GM12874 (cell line): ENCODE data around the gene TNFRSF13B.

ENCODE experiments used
- TF ChIP-seq, protein P1 (sequence below): IDR thresholded peaks from 2 replicates; pipeline ENCODE4 v1.5.1; 2011; ENCODE audit warnings: low read depth, mild to moderate bottlenecking, control low read depth, low read length, moderate library complexity; ENCODE audit not compliant: insufficient read depth

TNFRSF13B gene

DNA sequence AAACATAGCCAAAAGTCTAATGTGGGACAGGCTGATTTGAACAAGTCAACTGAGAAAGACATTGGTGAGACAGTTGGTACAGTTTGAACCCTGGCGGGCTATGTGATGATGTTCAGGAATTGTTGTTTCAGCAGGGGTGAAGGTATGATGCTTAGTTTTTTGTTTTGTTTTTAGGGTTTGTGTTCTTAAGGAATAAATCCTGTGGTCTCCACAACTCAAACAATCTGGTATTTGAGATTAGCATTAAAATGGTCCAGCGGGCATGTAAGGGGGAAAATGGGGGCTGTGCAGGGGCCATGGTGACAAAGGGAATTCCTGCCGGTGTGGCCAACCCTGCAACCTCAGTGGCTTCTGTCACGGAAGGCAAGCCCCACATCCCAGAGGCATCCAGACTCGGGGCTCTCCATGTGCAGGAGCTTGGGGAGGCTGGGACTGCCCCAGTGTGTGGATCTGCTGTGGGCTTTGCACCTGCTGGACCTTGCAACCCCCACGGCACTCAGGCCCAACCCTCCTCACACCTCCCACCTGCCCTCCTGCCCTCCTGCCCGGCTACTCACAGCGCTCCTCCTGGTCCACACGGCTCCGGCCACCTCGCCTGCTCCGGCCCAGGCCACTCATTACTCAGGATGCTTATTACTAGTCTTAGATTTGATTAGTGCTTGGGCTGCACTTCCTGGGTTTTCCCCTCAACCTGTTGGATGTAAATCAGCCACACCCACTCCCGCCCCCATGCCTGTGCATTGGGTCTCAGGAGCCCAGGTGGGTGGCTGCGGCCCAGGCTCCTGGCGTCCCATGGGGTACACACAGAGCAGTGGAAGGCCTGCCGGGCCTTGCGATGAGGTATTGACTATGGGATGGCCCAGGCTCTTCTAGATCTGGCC, at the start of gene TNFRSF13B:
Gene TNFRSF13B, minus strand, starts transcription at position 661 of the 881 bp plus-strand sequence. Its CDS starts 43 bp downstream, at position 618.
- TF ChIP-seq, protein P1, sequence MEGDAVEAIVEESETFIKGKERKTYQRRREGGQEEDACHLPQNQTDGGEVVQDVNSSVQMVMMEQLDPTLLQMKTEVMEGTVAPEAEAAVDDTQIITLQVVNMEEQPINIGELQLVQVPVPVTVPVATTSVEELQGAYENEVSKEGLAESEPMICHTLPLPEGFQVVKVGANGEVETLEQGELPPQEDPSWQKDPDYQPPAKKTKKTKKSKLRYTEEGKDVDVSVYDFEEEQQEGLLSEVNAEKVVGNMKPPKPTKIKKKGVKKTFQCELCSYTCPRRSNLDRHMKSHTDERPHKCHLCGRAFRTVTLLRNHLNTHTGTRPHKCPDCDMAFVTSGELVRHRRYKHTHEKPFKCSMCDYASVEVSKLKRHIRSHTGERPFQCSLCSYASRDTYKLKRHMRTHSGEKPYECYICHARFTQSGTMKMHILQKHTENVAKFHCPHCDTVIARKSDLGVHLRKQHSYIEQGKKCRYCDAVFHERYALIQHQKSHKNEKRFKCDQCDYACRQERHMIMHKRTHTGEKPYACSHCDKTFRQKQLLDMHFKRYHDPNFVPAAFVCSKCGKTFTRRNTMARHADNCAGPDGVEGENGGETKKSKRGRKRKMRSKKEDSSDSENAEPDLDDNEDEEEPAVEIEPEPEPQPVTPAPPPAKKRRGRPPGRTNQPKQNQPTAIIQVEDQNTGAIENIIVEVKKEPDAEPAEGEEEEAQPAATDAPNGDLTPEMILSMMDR, result no peak

DNA sequence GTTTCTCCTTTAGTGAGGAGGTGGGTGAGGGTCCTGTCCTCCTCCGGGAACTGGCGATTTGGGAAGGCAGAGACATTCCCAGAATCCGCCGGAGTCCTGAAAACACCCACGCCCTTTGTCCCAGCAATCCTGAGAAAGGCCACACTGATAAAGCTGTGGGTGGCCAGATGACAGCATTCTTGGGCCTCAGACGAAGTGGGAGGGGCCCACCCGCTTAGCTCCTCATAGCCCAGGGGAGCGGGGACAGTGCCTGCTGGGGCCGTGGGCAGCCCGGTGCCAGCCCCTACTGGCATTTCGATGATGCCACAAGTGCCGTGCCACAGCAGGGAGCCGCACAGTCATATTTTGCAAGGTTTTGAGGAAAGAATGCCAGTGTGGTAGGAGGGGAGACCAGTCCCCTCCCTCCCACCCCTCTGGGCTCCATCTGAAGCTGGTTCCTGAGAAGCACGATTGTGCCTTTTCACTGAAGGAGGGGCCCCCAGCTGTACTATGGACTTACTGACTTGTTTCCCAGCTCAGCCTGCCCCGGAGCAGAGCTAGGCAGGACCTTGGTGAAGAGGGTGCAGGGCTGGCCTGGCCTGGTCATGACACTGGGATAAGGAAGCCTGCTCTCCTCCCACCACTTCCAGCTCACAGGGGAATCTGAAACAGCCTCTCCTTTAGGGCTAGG, 49.4 kb upstream of the TNFRSF13B start:
- TF ChIP-seq, protein P1, result no peak

DNA sequence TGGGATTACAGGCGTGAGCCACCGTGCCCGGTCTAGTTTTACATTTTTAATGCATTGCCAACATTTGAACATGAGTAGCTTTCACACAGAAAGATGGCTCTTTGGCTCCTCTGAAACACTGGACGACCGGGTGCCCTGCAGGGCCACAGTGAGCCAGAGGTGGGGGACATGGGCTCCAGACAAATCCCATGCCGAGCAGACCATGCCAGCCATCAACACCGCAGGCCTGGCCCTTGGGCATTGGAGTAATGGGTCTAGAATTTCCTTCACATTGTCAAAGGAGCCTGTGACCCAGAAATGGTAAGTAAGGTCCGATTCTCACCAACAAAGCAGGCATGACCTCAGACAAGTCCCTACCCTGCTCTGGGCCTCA, 48.9 kb upstream of the TNFRSF13B start:
- TF ChIP-seq, protein P1, result no peak

DNA sequence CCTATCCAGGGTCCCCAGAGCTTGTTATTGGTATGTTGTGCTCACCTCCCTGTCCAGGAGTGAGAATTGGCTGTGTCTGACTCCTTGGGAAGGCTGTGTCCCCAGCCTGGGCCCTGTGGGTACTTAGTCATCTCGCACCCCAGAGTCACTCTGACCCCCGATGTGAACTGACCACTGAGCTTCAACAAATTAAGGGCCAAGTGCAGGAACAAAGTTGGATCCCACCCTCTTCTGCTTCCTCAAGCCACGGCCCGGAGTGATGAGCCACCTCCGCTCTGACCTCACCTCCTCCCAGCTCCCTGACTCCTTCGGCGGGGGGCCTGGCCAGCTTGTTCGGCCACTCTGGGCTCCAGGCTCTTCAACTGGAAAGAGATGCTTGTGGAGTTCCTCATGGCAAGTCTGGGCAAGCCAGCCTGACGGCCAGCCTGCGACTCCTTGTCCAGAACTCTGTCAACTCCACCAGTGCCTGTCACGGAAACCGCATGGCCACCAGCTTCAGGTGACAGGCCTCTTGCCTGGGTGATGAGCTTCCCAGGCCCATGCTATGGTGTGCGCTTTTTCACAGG, 48.1 kb upstream of the TNFRSF13B start:
- TF ChIP-seq, protein P1, result no peak

DNA sequence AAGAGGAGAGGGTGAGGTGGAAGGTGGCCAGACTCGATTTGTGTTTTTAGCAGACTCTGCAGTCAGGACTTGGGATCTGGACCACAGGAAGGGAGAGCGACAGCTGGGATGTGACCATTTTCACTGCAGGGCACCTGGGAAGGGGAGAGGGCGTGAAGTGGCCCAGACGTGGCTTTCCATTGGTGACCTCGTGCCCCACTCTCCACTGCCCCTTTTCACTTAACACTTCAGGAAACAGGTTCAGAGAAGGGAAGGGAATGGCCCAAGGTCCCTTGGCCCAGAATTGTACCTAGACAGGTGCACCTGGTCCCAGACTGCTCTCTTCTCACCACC, 47.5 kb upstream of the TNFRSF13B start:
- TF ChIP-seq, protein P1, result no peak

DNA sequence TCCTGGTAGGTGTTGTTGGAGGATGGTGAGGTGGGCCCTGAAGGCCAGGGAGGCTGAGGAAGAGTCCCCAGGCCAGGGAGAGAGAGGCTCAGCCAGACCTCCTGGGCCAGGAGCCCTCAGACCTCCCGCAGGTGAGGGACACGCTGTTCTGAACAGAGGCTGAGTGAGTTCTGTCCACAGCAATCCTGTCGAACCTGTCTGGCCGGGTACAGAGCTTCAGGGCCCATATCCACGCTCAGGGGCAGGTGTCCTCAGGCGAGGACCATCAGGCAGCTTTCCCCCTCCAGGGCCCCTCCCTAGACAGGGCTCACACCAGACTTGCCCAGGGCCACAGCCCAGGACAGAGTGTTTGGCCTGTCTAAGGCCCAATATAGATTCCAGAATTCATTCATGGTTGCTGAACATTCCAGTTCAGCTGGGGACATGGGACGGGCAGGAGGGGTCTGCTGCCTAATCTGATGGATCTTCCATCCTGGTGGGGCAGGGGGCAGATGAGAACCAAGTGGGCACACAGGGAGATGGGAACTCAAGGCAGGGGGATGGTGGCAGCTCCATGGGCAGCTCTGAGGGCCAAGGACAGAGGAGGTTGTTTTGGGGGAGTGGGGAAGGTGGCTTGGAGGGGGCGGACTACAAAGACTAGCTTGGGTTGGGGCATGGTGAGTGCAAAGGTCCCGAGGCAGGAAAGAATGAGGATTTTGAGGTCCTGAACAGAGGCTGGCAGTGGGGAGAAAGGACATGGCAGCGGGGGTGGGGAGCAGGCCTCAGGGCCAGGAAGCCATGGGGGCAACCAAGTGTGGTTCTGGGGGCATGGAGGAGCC, 46.9 kb upstream of the TNFRSF13B start:
- TF ChIP-seq, protein P1, result no peak
